ENCODE results near the gene ZNF750.

DNA sequence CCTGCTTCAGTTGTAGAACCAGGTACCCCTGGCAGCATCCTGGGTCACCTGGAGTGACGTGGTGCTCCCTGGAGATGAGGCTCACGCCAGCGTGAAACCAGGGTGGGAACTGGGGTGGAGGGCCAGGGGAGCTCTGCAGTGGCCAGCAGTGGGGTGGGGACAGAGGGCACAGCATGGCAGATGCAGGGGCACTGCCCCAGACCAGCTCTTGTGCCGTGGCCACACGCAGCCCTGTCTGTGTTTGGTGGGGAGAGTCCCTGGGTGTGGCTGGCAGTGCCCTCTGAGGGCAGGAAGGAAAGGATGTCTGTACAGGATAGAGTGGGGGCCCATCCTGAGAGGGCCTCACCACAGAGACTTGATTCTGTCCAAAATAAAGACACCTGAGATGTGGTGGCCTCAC, 24.5 kb downstream of the ZNF750 start:
- TF ChIP-seq, protein P1, sequence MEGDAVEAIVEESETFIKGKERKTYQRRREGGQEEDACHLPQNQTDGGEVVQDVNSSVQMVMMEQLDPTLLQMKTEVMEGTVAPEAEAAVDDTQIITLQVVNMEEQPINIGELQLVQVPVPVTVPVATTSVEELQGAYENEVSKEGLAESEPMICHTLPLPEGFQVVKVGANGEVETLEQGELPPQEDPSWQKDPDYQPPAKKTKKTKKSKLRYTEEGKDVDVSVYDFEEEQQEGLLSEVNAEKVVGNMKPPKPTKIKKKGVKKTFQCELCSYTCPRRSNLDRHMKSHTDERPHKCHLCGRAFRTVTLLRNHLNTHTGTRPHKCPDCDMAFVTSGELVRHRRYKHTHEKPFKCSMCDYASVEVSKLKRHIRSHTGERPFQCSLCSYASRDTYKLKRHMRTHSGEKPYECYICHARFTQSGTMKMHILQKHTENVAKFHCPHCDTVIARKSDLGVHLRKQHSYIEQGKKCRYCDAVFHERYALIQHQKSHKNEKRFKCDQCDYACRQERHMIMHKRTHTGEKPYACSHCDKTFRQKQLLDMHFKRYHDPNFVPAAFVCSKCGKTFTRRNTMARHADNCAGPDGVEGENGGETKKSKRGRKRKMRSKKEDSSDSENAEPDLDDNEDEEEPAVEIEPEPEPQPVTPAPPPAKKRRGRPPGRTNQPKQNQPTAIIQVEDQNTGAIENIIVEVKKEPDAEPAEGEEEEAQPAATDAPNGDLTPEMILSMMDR (IDR thresholded peaks at IDR 0.05): no peak
- TF ChIP-seq POLR2A (IDR thresholded peaks at IDR 0.05): no peak

Measured in tibial nerve (tissue), 3 donors.